ENCODE results near the gene RSPO1. TPM values are rescaled to one million over a fixed set of nuclear protein-coding genes. Genes with fewer than 3 reads are reported as not detected.

Gene RSPO1
- total RNA-seq, 1 experiment from 2014 or later, result not detected

- intact Hi-C loops (cut with micrococcal nuclease; ENCODE audit: unreplicated experiment), result no loop called here
- no TSS peak for BruUV-seq (replicated peaks)
- Histone ChIP-seq H3K4me1 (replicated peaks; ENCODE audit: insufficient read depth) (no peaks in the 10 kb centered on the region), H3F3A (ENCODE audit: insufficient read depth, low read depth) (no peaks in the 10 kb centered on the region), H3K4me2 (no peak overlapping the region), H3K27ac (no peak overlapping the region), H3K79me2 (ENCODE audit: low read depth) (no peaks in the 10 kb centered on the region), H3K4me3 (no peak overlapping the region), H2AFZ (no peak overlapping the region), H3K27me3 (ENCODE audit: insufficient read depth, low read depth) (peaks cover 100% of the 10 kb centered on the region), H3K9me3 (ENCODE audit: insufficient read depth, low read depth) (no peaks in the 10 kb centered on the region), H3K9me2 (ENCODE audit: insufficient read depth) (no peaks in the 10 kb centered on the region), H3K36me3 (ENCODE audit: low read depth) (no peaks in the 10 kb centered on the region), H4K20me1 (ENCODE audit: insufficient read depth) (no peaks in the 10 kb centered on the region; the same call in 1 of the 2 replicates)
- POLR2A ChIA-PET (ENCODE audit: unreplicated experiment), result no interaction called here
- no peak for DNase-seq
- CTCF ChIA-PET, result no interaction called here
- TF ChIP-seq CTCF (conservative IDR thresholded peaks at IDR 0.05) (no peak), EZH2 (IDR thresholded peaks at IDR 0.05; ENCODE audit: low read depth) (no peak)
These were observed 555 bp upstream of the RSPO1 start for GRCh38 chr1:37634992-37635902.

- no peaks in the 10 kb centered on the region for H3K9me2 ChIP-seq (ENCODE audit: insufficient read depth)
- ChIA-PET POLR2A (ENCODE audit: unreplicated experiment) (no interaction called here), CTCF (no interaction called here)
- H3K9me3 ChIP-seq (ENCODE audit: insufficient read depth, low read depth), result no peaks in the 10 kb centered on the region
- BruUV-seq (replicated peaks), result no TSS peak
- no peak overlapping the region for H2AFZ ChIP-seq
- H3K27ac ChIP-seq, result no peak overlapping the region
- H3K27me3 ChIP-seq (ENCODE audit: insufficient read depth, low read depth), result peaks cover 100% of the 10 kb centered on the region
- no peak for DNase-seq
- no peaks in the 10 kb centered on the region; the same call in 1 of the 2 replicates for H4K20me1 ChIP-seq (ENCODE audit: insufficient read depth)
- no peaks in the 10 kb centered on the region for H3F3A ChIP-seq (ENCODE audit: insufficient read depth, low read depth)
- H3K4me3 ChIP-seq, result no peak overlapping the region
- no peak for TF ChIP-seq CTCF (conservative IDR thresholded peaks at IDR 0.05)
- no peak for TF ChIP-seq EZH2 (IDR thresholded peaks at IDR 0.05; ENCODE audit: low read depth)
- intact Hi-C loops (cut with micrococcal nuclease; ENCODE audit: unreplicated experiment), result no loop called here
- H3K79me2 ChIP-seq (ENCODE audit: low read depth), result no peaks in the 10 kb centered on the region
- no peaks in the 10 kb centered on the region for H3K36me3 ChIP-seq (ENCODE audit: low read depth)
- H3K4me2 ChIP-seq, result no peak overlapping the region
- H3K4me1 ChIP-seq (replicated peaks; ENCODE audit: insufficient read depth), result no peaks in the 10 kb centered on the region
These were observed 801 bp downstream of the RSPO1 start for GRCh38 chr1:37633938-37634243.

- DNase-seq, result no peak
- intact Hi-C loops (cut with micrococcal nuclease; ENCODE audit: unreplicated experiment), result no loop called here
- BruUV-seq (replicated peaks), result no TSS peak
- Histone ChIP-seq H3K27me3 (ENCODE audit: insufficient read depth, low read depth) (peaks cover 100% of the 10 kb centered on the region), H3K79me2 (ENCODE audit: low read depth) (no peaks in the 10 kb centered on the region), H2AFZ (no peak overlapping the region), H4K20me1 (ENCODE audit: insufficient read depth) (no peaks in the 10 kb centered on the region; the same call in 1 of the 2 replicates), H3K4me1 (replicated peaks; ENCODE audit: insufficient read depth) (no peaks in the 10 kb centered on the region), H3K9me2 (ENCODE audit: insufficient read depth) (no peaks in the 10 kb centered on the region), H3K4me3 (no peak overlapping the region), H3K36me3 (ENCODE audit: low read depth) (no peaks in the 10 kb centered on the region), H3K9me3 (ENCODE audit: insufficient read depth, low read depth) (no peaks in the 10 kb centered on the region), H3F3A (ENCODE audit: insufficient read depth, low read depth) (no peaks in the 10 kb centered on the region), H3K4me2 (no peak overlapping the region), H3K27ac (no peak overlapping the region)
- ChIA-PET CTCF (interaction anchor here (0.6 kb wide), 1 partner anchor 57 kb away, joined by 3 read pairs; a partner anchor contains a TSS), POLR2A (ENCODE audit: unreplicated experiment) (no interaction called here)
- TF ChIP-seq EZH2 (IDR thresholded peaks at IDR 0.05; ENCODE audit: low read depth), result no peak
- no peak for TF ChIP-seq CTCF (conservative IDR thresholded peaks at IDR 0.05)
These were observed 1.4 kb downstream of the RSPO1 start for GRCh38 chr1:37633040-37633937.

Measured in PC-9 (cell line).